ENCODE measurements around the gene EPS8L2. TPM values are rescaled to one million over a fixed set of nuclear protein-coding genes. Genes with fewer than 3 reads are reported as not detected.
"Not testable (repeated sequence)": the region's sequence is repeated elsewhere in the genome, so short reads cannot be mapped to it uniquely, and the experiment has no call there.

Gene EPS8L2
- polyA plus RNA-seq, 4 donors = 3.8 to 190 (median 89.3) TPM

GRCh38 chr11:688681-689080, 17.4 kb upstream of the EPS8L2 start:
- no peak for DNase-seq (ENCODE audit: low read depth in 4 of 4, low spot score in 3 of 4)

DNA sequence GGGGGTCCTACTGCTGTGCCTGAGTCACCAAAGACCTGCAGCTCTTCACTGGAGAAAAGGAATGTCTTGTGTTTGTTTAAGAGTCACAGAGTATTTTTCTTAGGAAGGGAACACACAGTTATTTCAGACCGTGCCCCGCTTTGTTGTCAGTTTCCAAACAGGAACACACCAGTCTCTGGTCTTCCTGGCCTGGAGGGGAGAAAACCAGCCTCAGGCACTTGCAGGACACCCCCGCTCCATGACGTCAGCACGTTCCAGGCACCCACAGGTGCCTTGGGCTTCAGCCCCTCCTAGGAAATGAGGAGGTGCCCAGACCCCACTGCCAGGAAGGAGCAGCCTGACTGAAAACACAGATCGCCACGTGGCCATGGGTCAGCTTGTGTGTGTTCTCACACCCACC, 16.4 kb upstream of the EPS8L2 start:
- DNase-seq (ENCODE audit: low read depth in 4 of 4, low spot score in 3 of 4) = no peak

GRCh38 chr11:690244-690643, 15.8 kb upstream of the EPS8L2 start:
- not testable (repeated sequence) for DNase-seq (ENCODE audit: low read depth in 4 of 4, low spot score in 3 of 4)

GRCh38 chr11:690738-691633, 15.0 kb upstream of the EPS8L2 start:
- no peak for DNase-seq (ENCODE audit: low read depth in 4 of 4, low spot score in 3 of 4)

- no peak for DNase-seq (ENCODE audit: low read depth in 4 of 4, low spot score in 3 of 4)
These were observed 14.1 kb upstream of the EPS8L2 start for GRCh38 chr11:691710-692590.

DNA sequence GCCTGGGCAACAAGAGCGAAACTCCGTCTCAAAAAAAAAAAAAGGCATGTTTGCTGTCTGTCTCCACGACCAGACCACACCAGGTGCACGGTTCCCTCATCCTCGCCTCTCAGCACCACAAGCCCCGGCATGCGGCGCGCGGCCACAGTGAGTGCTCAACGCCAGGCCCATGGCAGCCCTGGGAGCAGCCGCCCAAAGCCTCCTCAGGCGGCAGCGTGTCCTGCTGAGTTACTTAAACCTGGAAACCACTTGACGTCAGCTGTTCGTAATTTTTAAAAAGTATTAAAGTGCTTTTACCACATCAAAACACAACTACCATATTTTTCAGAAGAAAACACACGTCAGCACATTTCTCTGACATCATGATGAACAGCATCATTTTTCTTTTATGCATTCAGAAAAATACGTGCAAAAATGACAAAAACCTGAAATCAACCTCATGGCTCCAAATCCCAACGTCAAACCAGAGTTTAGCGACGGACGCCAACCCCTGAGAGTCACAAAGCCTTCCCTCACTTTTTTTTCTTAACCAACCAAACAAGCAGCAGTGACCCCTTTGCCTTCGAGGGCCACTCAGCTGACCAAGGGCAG, 13.1 kb upstream of the EPS8L2 start:
- DNase-seq (ENCODE audit: low read depth in 4 of 4, low spot score in 3 of 4) = no peak

DNA sequence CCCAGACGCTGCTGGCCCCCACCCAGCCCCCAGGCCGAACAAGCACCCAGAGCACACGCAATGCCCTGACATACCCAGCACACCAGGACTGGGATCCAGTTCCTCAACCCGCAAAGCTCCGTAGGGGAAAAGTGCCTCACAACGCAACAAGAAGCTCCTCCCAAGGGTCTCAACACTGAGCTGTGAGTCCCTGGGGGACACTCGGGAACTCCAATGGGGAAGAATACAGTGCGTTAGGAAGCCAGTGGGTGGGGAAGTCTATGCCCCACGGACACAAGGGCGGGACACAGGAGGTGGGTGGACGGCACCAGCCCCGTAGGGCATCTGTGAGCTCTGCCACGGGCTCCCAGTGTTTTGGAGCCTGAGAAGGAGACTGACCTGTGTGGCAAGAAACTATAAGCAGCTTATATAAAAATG, 12.6 kb upstream of the EPS8L2 start:
- DNase-seq (ENCODE audit: low read depth in 4 of 4, low spot score in 3 of 4) = no peak

- DNase-seq (ENCODE audit: low read depth in 4 of 4, low spot score in 3 of 4) = no peak
These were observed 12.0 kb upstream of the EPS8L2 start for GRCh38 chr11:693887-694562.

- peak in 2 of 4 donors; percentile 94 to 96 for DNase-seq (ENCODE audit: low read depth in 4 of 4, low spot score in 3 of 4)
These were observed 11.3 kb upstream of the EPS8L2 start, which contains the start of gene DEAF1 for GRCh38 chr11:694563-695287. Gene DEAF1 (minus strand): TSS chr11:695222. CDS start chr11:695047, 175 bp downstream.

- DNase-seq (ENCODE audit: low read depth in 4 of 4, low spot score in 3 of 4) = peak in 2 of 4 donors; percentile 93
These were observed 10.8 kb upstream of the EPS8L2 start for GRCh38 chr11:695288-695537.

DNA sequence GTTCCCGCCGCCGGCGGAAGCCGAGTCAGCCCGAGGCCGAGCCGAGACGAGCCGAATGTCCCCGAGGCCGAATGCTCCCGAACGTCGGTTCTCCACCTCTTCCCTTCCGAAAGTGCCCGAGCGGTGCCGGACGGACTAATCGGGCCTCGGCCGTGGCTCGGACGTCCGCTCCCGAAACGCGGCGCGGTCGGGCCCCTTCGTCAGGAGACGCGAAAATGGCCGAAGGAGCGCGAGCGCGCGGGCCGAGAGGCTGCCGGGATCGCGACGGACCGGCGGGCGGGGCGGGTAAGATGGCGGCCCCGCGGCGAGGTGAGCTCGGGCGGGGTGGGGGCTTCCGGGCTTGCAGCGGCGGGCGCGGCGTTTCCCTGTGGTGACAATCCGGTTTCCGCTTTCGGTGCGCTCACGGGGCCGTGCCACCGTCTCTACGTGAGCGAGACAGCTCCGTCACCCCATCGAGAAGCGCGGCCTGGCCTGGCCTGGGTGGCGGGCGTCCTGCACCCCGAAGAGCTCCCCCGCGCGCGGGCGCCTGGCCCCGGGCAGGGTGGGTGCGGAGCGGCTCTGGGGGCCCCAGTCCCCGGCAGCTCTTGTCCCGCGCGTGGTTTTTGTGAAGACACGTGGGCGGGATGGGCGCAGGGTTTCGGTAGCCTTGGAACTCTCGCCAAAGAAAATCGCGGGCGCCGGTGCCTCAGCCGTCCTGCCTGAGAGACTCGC, 10.3 kb upstream of the EPS8L2 start, which contains the start of gene TMEM80:
Gene TMEM80 (plus strand): TSS at position 279 of the 711 bp plus-strand sequence. CDS start 12 bp downstream, at position 291.
- peak; percentile 94 to 98 (median 96) for DNase-seq (ENCODE audit: low read depth in 4 of 4, low spot score in 3 of 4)

GRCh38 chr11:696955-697491, 9.0 kb upstream of the EPS8L2 start:
- DNase-seq (ENCODE audit: low read depth in 4 of 4, low spot score in 3 of 4) = no peak

GRCh38 chr11:697811-698311, 8.2 kb upstream of the EPS8L2 start:
- no peak for DNase-seq (ENCODE audit: low read depth in 4 of 4, low spot score in 3 of 4)

DNA sequence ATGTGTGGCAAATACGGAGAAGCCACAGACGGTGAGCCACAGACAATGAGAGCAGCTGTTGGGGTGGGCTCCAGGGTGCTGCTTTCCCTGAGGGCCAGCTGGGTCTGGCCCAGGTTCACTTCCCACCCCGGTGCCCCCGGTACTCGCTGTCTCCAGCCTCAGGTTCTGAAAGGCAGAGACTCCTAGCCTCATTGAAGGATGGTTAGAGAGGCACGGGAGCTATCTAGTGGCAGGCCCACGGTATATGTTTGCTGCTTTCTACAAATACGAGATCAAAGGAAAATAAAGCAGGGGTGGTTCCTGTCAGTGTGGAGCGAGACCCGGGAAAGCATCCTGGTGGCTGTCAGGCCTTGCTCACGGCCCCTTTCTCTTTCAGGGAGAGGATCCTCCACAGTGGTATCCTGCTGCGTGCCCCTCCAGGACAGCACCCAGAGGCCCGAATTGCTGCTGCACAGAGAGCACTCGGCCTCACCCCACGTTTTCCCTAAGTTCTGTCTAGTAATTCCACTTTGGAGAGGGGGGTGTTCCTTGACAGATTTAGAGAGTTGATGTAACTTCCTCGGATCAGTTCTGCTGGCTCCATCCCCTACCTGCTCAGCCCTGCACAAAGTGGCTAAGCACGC, 7.4 kb upstream of the EPS8L2 start:
- DNase-seq (ENCODE audit: low read depth in 4 of 4, low spot score in 3 of 4) = no peak

DNA sequence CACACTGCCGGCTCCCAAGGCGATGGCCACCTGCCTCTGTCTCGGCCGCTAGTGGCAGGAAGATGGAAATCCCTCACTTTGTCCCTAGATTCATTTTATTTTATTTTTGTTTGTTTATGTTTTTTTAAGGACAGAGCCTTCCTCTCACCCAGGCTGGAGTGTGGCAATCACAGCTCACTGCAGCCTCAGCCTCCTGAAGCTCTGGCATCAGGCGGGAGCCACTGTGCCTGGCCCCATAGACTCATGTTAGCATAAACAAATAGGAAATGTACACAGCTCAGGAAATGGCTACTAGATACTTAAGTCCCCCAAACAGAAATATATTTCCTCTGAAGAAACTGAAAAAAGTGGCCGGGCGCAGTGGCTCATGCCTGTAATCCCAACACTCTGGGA, 6.9 kb upstream of the EPS8L2 start:
- DNase-seq (ENCODE audit: low read depth in 4 of 4, low spot score in 3 of 4) = no peak

DNA sequence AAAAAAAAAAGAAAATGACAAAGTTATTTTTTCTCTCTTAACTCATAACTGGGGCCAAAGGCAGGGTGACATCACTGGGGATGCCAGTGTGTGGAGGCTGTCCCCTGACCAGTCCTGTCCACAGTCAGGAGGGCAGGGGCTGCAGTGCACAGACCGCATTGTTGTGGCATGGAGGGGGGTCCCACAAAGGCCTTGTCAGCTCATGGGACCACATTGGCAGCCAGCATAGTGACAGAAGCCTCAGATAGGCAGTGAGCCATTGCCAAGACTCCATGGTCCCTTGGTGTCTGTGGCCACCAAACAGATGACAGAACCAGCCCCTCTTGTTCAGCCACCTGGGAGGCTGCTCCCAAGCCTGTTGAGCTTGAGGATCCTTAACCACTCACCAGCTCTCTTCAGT, 6.3 kb upstream of the EPS8L2 start:
- no peak for DNase-seq (ENCODE audit: low read depth in 4 of 4, low spot score in 3 of 4)

DNA sequence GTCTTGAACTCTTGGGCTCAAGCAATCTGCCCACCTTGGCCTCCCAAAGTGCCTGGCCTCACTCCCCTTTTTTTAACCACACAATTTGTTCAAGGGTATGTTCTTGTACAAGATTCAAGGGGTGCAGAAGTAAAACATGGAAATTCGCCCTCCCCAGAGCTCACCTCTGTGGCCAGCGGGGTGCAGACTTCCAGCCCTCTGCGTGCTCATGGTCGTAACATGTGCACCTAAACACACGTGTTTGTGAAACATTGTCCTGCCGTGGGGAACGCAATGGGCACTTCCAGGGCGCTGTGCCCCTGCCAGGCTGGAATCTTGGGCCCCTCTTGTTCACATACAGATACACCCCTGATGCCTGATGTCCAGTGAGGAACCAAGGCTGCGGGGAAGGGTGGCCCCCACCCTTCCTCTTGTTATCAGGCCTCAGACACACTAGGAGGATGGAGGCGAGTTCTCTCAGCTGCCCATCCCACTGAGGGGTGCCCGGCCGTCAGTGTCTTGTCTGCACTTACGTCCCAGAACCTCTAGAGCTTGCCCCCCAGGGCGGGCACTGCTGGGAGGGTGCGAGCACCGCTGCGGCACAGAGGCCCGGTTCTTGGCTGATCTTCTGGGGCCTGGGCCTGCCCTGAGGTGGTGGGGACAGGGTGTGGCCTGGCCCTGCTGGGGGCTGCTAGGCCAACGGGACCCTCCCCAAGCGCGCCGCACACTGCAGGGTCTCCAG, 4.1 kb upstream of the EPS8L2 start:
- no peak for DNase-seq (ENCODE audit: low read depth in 4 of 4, low spot score in 3 of 4)

All from left renal pelvis (tissue), 4 donors.